Caco-2 (cell line): ENCODE measurements around the gene UBE2E2. TPM values are rescaled to one million over a fixed set of nuclear protein-coding genes. Genes with fewer than 3 reads are reported as not detected.

Experiments
- BruUV-seq: library from RNA; stranded (reverse); fragments of 400-500 nt; replicated peaks from 2 replicates; lab custom pipeline; 2021; lab: Mats Ljungman, UMichigan
- CTCF ChIA-PET: fragments of 300-600 bp; sonication (Branson Sonifier 250); formaldehyde crosslinking; loops from one replicate; lab custom pipeline; 2022; ENCODE audit warnings: antibody characterized with exemption; lab: Charles Lee
- POLR2A ChIA-PET: fragments of 300-600 bp; sonication (Branson Sonifier 250); formaldehyde crosslinking; loops from one replicate; lab custom pipeline; 2022; ENCODE audit warnings: antibody characterized with exemption; lab: Charles Lee
- DNase-seq, 2 experiments: peaks; one replicate each; pipeline versions ENCODE4 v3.0.0 to v3.0.0-alpha.2; 2020 to 2022
- H3K27me3 ChIP-seq: replicated peaks from 2 replicates; pipeline ENCODE4 v1.6.0; 2011; ENCODE audit warnings: low read length; ENCODE audit not compliant: control insufficient read depth, insufficient read depth
- H3K36me3 ChIP-seq: 2 replicates; pipeline ENCODE4 v1.5.1; 2011; ENCODE audit warnings: low read length; ENCODE audit not compliant: control insufficient read depth, insufficient read depth
- H3K4me1 ChIP-seq: fragments of 250-450 bp; sonication (Bioruptor Pico); 2 replicates; pipeline ENCODE4 v1.5.1; 2020; ENCODE audit warnings: mild to moderate bottlenecking
- H3K4me3 ChIP-seq: 2 replicates; pipeline ENCODE4 v1.5.1; 2011; ENCODE audit warnings: low read depth, mild to moderate bottlenecking, control low read depth, low read length
- H3K9me3 ChIP-seq: fragments of 250-450 bp; sonication (Bioruptor Pico); 2 replicates; pipeline ENCODE4 v1.5.1; 2020; ENCODE audit warnings: mild to moderate bottlenecking, moderate library complexity
- H3K27ac Mint-ChIP-seq: one replicate; pipeline ENCODE4 v1.8.0; 2022; ENCODE audit warnings: mixed read lengths; ENCODE audit not compliant: unreplicated experiment
- H3K27me3 Mint-ChIP-seq: one replicate; pipeline ENCODE4 v1.8.0; 2022; ENCODE audit warnings: mixed read lengths; ENCODE audit not compliant: insufficient read depth, unreplicated experiment
- H3K36me3 Mint-ChIP-seq: one replicate; pipeline ENCODE4 v1.8.0; 2022; ENCODE audit warnings: mild to moderate bottlenecking, mixed read lengths; ENCODE audit not compliant: insufficient read depth, unreplicated experiment
- H3K4me1 Mint-ChIP-seq: one replicate; pipeline ENCODE4 v1.8.0; 2022; ENCODE audit warnings: low read depth, mixed read lengths; ENCODE audit not compliant: unreplicated experiment
- H3K4me3 Mint-ChIP-seq: one replicate; pipeline ENCODE4 v1.8.0; 2022; ENCODE audit warnings: mild to moderate bottlenecking, moderate library complexity, mixed read lengths; ENCODE audit not compliant: unreplicated experiment
- H3K9me3 Mint-ChIP-seq: one replicate; pipeline ENCODE4 v1.8.0; 2022; ENCODE audit warnings: mixed read lengths; ENCODE audit not compliant: unreplicated experiment
- intact Hi-C: fragments of 100-400 bp; cut with micrococcal nuclease; formaldehyde crosslinking; loops from one replicate; pipeline ENCODE4 v1.10.0; 2022; ENCODE audit not compliant: unreplicated experiment
- total RNA-seq: library from RNA; stranded (reverse); gene quantifications from 2 replicates; pipeline ENCODE4 v1.2.3, GENCODE V29; 2022
- TF ChIP-seq, protein P1 (sequence below), 2 experiments: fragments of 200-600 bp in 1 of 2; IDR thresholded peaks; 1 replicate in 1 of 2; 2 replicates in 1 of 2; pipeline versions ENCODE4 v1.5.1 to v1.8.0; 2011 to 2022; ENCODE audit warnings: antibody characterized with exemption in 1 of 2, control low read depth in 1 of 2, inconsistent platforms in 1 of 2, low read depth in 1 of 2, low read length in 1 of 2, mild to moderate bottlenecking in 1 of 2, moderate library complexity in 1 of 2; ENCODE audit not compliant: insufficient read depth in 1 of 2, severe bottlenecking in 1 of 2, unreplicated experiment in 1 of 2

The UBE2E2 gene
- total RNA-seq, 1 experiment from 2014 or later = 83.8 TPM

DNA sequence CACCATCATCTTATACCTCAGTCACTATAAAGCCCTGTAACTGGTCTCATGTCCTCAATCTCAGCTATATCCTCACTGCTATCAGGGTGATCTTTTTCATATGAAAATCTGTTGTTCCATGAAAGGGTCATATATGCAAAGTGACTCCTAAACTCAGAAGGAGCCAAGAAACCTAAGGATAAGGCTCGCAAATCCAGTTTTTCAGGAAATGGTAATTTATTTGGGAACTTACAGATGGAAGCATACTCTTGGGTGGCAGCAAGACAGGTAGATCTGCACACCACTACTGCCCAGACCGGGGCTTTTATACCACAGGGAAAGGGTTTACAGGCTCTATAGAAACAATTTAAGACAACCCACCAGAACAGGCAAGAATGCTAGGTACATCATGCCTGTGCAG lies 272.3 kb downstream of the UBE2E2 start:
- intact Hi-C loops = no loop called here
- Histone ChIP-seq H3K36me3 (no peaks in the 10 kb centered on the region; the same call in 1 of the 2 replicates), H3K4me3 (no peak overlapping the region), H3K27me3 (no peaks in the 10 kb centered on the region), H3K9me3 (no peaks in the 10 kb centered on the region), H3K4me1 (no peaks in the 10 kb centered on the region)
- Mint-ChIP-seq H3K4me1 (peaks cover 10% of the 10 kb centered on the region), H3K27me3 (no peaks in the 10 kb centered on the region), H3K27ac (no peak overlapping the region), H3K9me3 (peaks cover 22% of the 10 kb centered on the region), H3K4me3 (no peak overlapping the region), H3K36me3 (peaks cover 9% of the 10 kb centered on the region)
- no peak for DNase-seq
- TF ChIP-seq, protein P1, sequence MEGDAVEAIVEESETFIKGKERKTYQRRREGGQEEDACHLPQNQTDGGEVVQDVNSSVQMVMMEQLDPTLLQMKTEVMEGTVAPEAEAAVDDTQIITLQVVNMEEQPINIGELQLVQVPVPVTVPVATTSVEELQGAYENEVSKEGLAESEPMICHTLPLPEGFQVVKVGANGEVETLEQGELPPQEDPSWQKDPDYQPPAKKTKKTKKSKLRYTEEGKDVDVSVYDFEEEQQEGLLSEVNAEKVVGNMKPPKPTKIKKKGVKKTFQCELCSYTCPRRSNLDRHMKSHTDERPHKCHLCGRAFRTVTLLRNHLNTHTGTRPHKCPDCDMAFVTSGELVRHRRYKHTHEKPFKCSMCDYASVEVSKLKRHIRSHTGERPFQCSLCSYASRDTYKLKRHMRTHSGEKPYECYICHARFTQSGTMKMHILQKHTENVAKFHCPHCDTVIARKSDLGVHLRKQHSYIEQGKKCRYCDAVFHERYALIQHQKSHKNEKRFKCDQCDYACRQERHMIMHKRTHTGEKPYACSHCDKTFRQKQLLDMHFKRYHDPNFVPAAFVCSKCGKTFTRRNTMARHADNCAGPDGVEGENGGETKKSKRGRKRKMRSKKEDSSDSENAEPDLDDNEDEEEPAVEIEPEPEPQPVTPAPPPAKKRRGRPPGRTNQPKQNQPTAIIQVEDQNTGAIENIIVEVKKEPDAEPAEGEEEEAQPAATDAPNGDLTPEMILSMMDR (IDR thresholded peaks at IDR 0.05; ENCODE audit: insufficient read depth in 1 of 2, low read depth in 1 of 2, low read length in 1 of 2, severe bottlenecking in 1 of 2, unreplicated experiment in 1 of 2) = no peak
- POLR2A ChIA-PET = no interaction called here
- CTCF ChIA-PET = no interaction called here
- no TSS peak for BruUV-seq

DNA sequence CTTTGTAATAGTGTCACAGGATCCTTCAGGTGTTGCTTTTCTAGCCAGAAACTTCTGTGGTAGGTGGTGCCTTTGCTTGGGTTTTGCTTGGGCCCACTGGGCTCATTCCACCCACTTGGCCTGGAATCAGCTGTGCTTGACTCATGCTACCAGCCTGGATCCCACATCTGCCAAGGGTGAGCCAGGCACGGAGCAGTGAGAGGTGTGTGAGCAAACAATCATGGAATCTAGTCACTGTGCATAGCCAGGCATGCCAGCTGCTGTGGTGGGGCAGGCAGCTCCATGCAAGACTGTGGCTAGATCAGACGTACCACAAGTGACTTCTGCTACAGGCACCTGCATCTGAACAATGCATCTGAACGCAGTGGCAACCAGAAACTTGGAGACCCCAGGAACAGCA lies 275.9 kb downstream of the UBE2E2 start:
- peaks cover 9% of the 10 kb centered on the region for H3K36me3 Mint-ChIP-seq
- peaks cover 22% of the 10 kb centered on the region for H3K9me3 Mint-ChIP-seq
- H3K27me3 Mint-ChIP-seq = no peaks in the 10 kb centered on the region
- DNase-seq = no peak
- no peak overlapping the region for H3K27ac Mint-ChIP-seq
- no TSS peak for BruUV-seq
- CTCF ChIA-PET = no interaction called here
- peaks cover 10% of the 10 kb centered on the region for H3K4me1 Mint-ChIP-seq
- H3K4me1 ChIP-seq = no peaks in the 10 kb centered on the region
- H3K36me3 ChIP-seq = no peaks in the 10 kb centered on the region; the same call in 1 of the 2 replicates
- no peak overlapping the region for H3K4me3 Mint-ChIP-seq
- POLR2A ChIA-PET = no interaction called here
- no peaks in the 10 kb centered on the region for H3K27me3 ChIP-seq
- TF ChIP-seq, protein P1 (IDR thresholded peaks at IDR 0.05; ENCODE audit: insufficient read depth in 1 of 2, low read depth in 1 of 2, low read length in 1 of 2, severe bottlenecking in 1 of 2, unreplicated experiment in 1 of 2) = no peak
- no peak overlapping the region for H3K4me3 ChIP-seq
- intact Hi-C loops = no loop called here
- no peaks in the 10 kb centered on the region for H3K9me3 ChIP-seq

DNA sequence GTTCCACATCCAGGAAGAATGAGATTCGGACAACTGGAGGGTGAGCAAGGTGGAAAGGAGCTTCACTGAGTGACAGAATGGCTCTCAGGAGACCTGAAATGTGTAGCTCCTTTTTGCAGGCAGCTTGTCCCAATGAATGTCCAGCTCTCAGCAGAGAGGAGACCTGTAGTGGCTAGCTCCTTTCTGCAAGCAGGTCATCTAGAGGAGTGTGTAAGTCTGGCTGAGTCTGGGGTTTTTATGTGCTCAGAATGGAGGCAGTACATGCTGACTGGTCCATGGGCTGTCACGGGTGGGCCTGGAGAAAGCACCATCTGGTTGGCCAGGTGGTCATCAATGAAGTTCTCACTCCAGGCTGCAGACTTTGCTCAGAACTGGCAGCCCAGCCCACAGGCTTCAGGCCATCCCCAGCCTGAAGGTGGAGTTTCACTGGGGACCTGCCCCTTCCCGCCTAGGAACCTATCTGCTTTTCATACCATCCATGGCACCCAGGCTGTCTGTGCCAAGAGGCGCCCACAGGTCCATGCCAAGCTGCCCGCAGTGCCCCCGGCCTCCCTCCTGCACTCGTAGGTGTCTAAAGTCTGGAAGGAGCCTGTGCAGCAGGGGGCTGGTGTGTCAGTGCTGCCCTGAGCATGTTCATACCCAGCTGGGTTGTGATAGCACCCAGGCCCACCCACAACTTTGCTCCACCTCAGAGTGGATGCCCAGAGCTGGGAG lies 276.6 kb downstream of the UBE2E2 start:
- CTCF ChIA-PET = no interaction called here
- peaks cover 23% of the 10 kb centered on the region for H3K9me3 Mint-ChIP-seq
- no peak overlapping the region for H3K4me3 ChIP-seq
- no peak overlapping the region for H3K4me3 Mint-ChIP-seq
- H3K27me3 Mint-ChIP-seq = no peaks in the 10 kb centered on the region
- H3K36me3 Mint-ChIP-seq = peaks cover 5% of the 10 kb centered on the region
- no peaks in the 10 kb centered on the region for H3K4me1 ChIP-seq
- H3K27ac Mint-ChIP-seq = no peak overlapping the region
- no peaks in the 10 kb centered on the region for H3K27me3 ChIP-seq
- TF ChIP-seq, protein P1 (IDR thresholded peaks at IDR 0.05; ENCODE audit: insufficient read depth in 1 of 2, low read depth in 1 of 2, low read length in 1 of 2, severe bottlenecking in 1 of 2, unreplicated experiment in 1 of 2) = no peak
- H3K36me3 ChIP-seq = no peaks in the 10 kb centered on the region; the same call in 1 of the 2 replicates
- POLR2A ChIA-PET = no interaction called here
- peaks cover 6% of the 10 kb centered on the region for H3K4me1 Mint-ChIP-seq
- H3K9me3 ChIP-seq = no peaks in the 10 kb centered on the region
- no peak for DNase-seq
- no TSS peak for BruUV-seq
- intact Hi-C loops = no loop called here
